Natural killer cell (primary cell): Measurements from ENCODE around the gene CDK16. TPM values are rescaled to one million over a fixed set of nuclear protein-coding genes. Genes with fewer than 3 reads are reported as not detected.

ENCODE experiments used
- ATAC-seq, 3 donors: fragments of 150-1000 bp in 2 of 3; fragments of 200-7000 bp in 1 of 3; cut with Tn5 transposase; 1 replicate in 1 of 3; 2 replicates in 2 of 3; pipeline ENCODE4 v1.10.0; 2021; ENCODE audit warnings: mild to moderate bottlenecking in 2 of 3, moderate library complexity in 2 of 3
- DNase-seq, 2 donors: peaks; one replicate each; pipeline versions ENCODE4 v3.0.0 to v3.0.0-alpha.2; 2013 to 2021; ENCODE audit warnings: mixed read lengths in 1 of 2
- H3K27ac ChIP-seq: one replicate; pipeline ENCODE4 v1.5.1; 2013; ENCODE audit warnings: mild to moderate bottlenecking, low read length
- H3K27me3 ChIP-seq: one replicate; pipeline ENCODE4 v1.6.1; 2013; ENCODE audit warnings: low read length; ENCODE audit not compliant: control insufficient read depth, insufficient read depth
- H3K36me3 ChIP-seq: one replicate; pipeline ENCODE4 v1.6.1; 2013; ENCODE audit warnings: low read length; ENCODE audit not compliant: control insufficient read depth, insufficient read depth
- H3K4me1 ChIP-seq: one replicate; pipeline ENCODE4 v1.6.1; 2013; ENCODE audit warnings: low read length; ENCODE audit not compliant: control insufficient read depth, insufficient read depth
- H3K4me3 ChIP-seq: one replicate; pipeline ENCODE4 v1.5.1; 2013; ENCODE audit warnings: low read length
- H3K9me3 ChIP-seq: one replicate; pipeline ENCODE4 v1.6.1; 2013; ENCODE audit warnings: low read length; ENCODE audit not compliant: control insufficient read depth, insufficient read depth
- H3K27ac Mint-ChIP-seq, 2 donors: one replicate each; pipeline ENCODE4 v1.8.0; 2022; ENCODE audit warnings: mild to moderate bottlenecking in 2 of 2, mixed read lengths in 2 of 2, moderate library complexity in 1 of 2
- H3K27me3 Mint-ChIP-seq, 2 donors: one replicate each; pipeline ENCODE4 v1.8.0; 2022; ENCODE audit warnings: low read depth in 2 of 2, mixed read lengths in 2 of 2
- H3K36me3 Mint-ChIP-seq: one replicate; pipeline ENCODE4 v1.8.0; 2022; ENCODE audit warnings: mixed read lengths
- H3K4me1 Mint-ChIP-seq, 2 donors: one replicate each; pipeline ENCODE4 v1.8.0; 2022; ENCODE audit warnings: mixed read lengths in 2 of 2
- H3K4me3 Mint-ChIP-seq: one replicate; pipeline ENCODE4 v1.8.0; 2022; ENCODE audit warnings: mild to moderate bottlenecking, moderate library complexity, mixed read lengths
- H3K9me3 Mint-ChIP-seq, 2 donors: one replicate each; pipeline ENCODE4 v1.8.0; 2022; ENCODE audit warnings: mixed read lengths in 2 of 2
- WGBS: methylation state at CpG from one replicate; pipeline ENCODE4 v1.1.7; 2013; ENCODE audit warnings: missing lambda C conversion rate; ENCODE audit not compliant: insufficient coverage; 5-methylcytosine and 5-hydroxymethylcytosine counted together
- intact Hi-C: fragments of 100-400 bp; cut with micrococcal nuclease; formaldehyde crosslinking; loops from one replicate; pipeline ENCODE4 v1.14.2; 2022
- total RNA-seq, 4 donors: library from RNA; stranded (reverse); fragments of 120-200 nt in 1 of 4; gene quantifications; one replicate each; pipeline versions ENCODE4 v1.2.3 to v1.2.4, GENCODE V29; 2013 to 2022
- TF ChIP-seq, protein P1 (sequence below): fragments of 200-600 bp; IDR thresholded peaks from one replicate; pipeline ENCODE4 v1.8.0; 2022; ENCODE audit warnings: antibody characterized with exemption

CDK16 gene
- total RNA-seq, 3 donors from 2014 or later (not counting 1 experiment from before 2014, with no cell fraction given): 112 to 140 (median 126) TPM

DNA sequence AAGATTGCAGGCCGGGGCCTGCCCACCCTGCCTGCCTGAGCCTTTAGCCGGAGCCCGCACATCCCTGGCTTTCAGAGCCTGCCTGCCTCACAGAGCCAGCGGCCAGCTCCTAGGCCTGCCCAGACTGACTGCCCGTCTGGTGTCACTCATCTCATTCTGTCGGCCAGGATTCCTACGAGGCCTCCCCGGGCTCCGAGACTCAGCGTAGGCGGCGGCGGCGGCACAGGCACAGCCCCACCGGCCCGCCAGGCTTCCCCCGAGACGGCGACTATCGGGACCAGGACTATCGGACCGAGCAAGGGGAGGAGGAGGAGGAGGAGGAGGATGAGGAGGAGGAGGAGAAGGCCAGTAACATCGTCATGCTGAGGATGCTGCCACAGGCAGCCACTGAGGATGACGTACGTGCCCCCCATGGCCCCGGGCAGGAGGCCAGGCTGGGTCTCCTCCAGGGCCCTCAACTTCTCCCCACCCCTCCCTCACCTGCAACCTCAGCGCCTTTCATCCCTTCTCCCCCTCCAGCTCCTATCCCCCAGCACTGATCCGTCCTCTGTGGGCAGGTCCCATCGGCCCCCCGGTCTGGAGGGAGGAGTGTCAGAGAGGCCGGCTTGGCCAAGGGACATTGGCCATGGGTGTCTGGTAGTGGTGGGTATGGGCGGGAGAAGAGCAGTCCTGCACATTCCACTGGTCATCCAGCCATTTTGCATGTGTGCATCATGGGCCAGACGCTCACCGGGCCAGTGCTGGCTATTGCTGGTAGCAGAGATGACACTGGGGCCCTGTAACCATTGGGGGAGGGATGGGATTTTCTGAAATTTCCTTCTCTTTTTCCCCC is 47.4 kb upstream of the CDK16 start:
- peaks cover 43% of the 10 kb centered on the region for H3K36me3 ChIP-seq

DNA sequence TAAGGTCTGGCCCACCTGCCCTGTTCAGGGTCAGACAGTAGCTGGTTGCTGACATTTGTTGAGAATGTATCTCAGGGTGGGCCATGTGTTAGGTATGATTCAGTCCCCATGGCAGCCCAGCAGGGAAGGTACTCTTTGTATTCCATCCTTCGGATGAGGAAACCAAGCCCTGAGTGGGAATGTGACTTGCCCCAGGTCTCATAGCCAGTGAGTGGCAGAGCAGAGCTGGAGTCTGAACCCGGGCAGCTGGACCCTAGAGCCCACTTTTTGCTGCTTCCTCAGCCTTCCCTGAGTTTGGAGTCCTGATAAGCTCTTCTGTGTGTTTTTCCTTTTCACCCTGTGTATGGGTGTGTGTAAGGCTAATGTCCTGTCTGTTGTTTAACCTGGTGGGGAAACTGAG is 46.5 kb upstream of the CDK16 start:
- no peak overlapping the region for H3K4me3 Mint-ChIP-seq

More for the DNA sequence above, 47.4 kb upstream of the CDK16 start:
- H3K27me3 ChIP-seq: no peaks in the 10 kb centered on the region
- intact Hi-C loops: no loop called here
- no peak overlapping the region for H3K4me3 Mint-ChIP-seq
- H3K36me3 Mint-ChIP-seq: no peaks in the 10 kb centered on the region
- H3K4me1 ChIP-seq: no peaks in the 10 kb centered on the region
- ATAC-seq: no peak
- no peak overlapping the region for H3K4me3 ChIP-seq
- H3K27me3 Mint-ChIP-seq: no peaks in the 10 kb centered on the region
- 98% methylated on average over 27 of the region's 34 CpGs for WGBS
- H3K9me3 Mint-ChIP-seq: no peaks in the 10 kb centered on the region
- H3K4me1 Mint-ChIP-seq: peaks cover 0 to 18% of the 10 kb centered on the region in 2 donors
- no peak overlapping the region for H3K27ac ChIP-seq
- no peaks in the 10 kb centered on the region for H3K9me3 ChIP-seq
- no peak for DNase-seq
- TF ChIP-seq, protein P1, sequence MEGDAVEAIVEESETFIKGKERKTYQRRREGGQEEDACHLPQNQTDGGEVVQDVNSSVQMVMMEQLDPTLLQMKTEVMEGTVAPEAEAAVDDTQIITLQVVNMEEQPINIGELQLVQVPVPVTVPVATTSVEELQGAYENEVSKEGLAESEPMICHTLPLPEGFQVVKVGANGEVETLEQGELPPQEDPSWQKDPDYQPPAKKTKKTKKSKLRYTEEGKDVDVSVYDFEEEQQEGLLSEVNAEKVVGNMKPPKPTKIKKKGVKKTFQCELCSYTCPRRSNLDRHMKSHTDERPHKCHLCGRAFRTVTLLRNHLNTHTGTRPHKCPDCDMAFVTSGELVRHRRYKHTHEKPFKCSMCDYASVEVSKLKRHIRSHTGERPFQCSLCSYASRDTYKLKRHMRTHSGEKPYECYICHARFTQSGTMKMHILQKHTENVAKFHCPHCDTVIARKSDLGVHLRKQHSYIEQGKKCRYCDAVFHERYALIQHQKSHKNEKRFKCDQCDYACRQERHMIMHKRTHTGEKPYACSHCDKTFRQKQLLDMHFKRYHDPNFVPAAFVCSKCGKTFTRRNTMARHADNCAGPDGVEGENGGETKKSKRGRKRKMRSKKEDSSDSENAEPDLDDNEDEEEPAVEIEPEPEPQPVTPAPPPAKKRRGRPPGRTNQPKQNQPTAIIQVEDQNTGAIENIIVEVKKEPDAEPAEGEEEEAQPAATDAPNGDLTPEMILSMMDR: no peak
- no peak overlapping the region for H3K27ac Mint-ChIP-seq

GRCh38 chrX:47172549-47172948 is 45.9 kb upstream of the CDK16 start:
- no peaks in the 10 kb centered on the region for H3K27me3 ChIP-seq
- H3K27ac ChIP-seq: no peak overlapping the region
- no peak overlapping the region for H3K4me3 ChIP-seq
- H3K4me1 Mint-ChIP-seq: peaks cover 0 to 18% of the 10 kb centered on the region in 2 donors
- DNase-seq: no peak
- TF ChIP-seq, protein P1: no peak
- H3K4me1 ChIP-seq: no peaks in the 10 kb centered on the region
- no peaks in the 10 kb centered on the region for H3K27me3 Mint-ChIP-seq
- H3K9me3 Mint-ChIP-seq: no peaks in the 10 kb centered on the region
- no peaks in the 10 kb centered on the region for H3K9me3 ChIP-seq
- intact Hi-C loops: no loop called here
- peaks cover 54% of the 10 kb centered on the region for H3K36me3 ChIP-seq
- no peaks in the 10 kb centered on the region for H3K36me3 Mint-ChIP-seq
- H3K4me3 Mint-ChIP-seq: no peak overlapping the region
- WGBS: 94% methylated on average over 7 of the region's 7 CpGs
- ATAC-seq: no peak
- no peak overlapping the region for H3K27ac Mint-ChIP-seq

More for the DNA sequence above, 46.5 kb upstream of the CDK16 start:
- ATAC-seq (no peak), DNase-seq (no peak)
- Histone ChIP-seq H3K9me3 (no peaks in the 10 kb centered on the region), H3K4me1 (no peaks in the 10 kb centered on the region), H3K36me3 (peaks cover 51% of the 10 kb centered on the region), H3K4me3 (no peak overlapping the region), H3K27ac (no peak overlapping the region), H3K27me3 (no peaks in the 10 kb centered on the region)
- WGBS: 96% methylated on average over 2 of the region's 2 CpGs
- Mint-ChIP-seq H3K27me3 (no peaks in the 10 kb centered on the region), H3K36me3 (no peaks in the 10 kb centered on the region), H3K4me1 (peaks cover 0 to 18% of the 10 kb centered on the region in 2 donors), H3K9me3 (no peaks in the 10 kb centered on the region), H3K27ac (no peak overlapping the region)
- intact Hi-C loops: no loop called here
- TF ChIP-seq, protein P1: no peak
